SK-N-SH (cell line): ENCODE results near the gene FTO.

Source experiments
- CTCF ChIP-seq: fragments of 200-600 bp; sonication (generic); IDR thresholded peaks from 2 replicates; pipeline ENCODE4 v1.6.1; 2017; ENCODE audit warnings: antibody characterized with exemption, mild to moderate bottlenecking, moderate library complexity
- FOXM1 ChIP-seq: IDR thresholded peaks from 2 replicates; pipeline ENCODE4 v1.4.0; 2012; ENCODE audit warnings: low read depth, mild to moderate bottlenecking
- GABPA ChIP-seq: IDR thresholded peaks from 2 replicates; pipeline ENCODE4 v1.4.0; 2012; ENCODE audit warnings: low read depth, mild to moderate bottlenecking
- POLR2AphosphoS5 ChIP-seq: IDR thresholded peaks from 2 replicates; pipeline ENCODE4 v1.6.1; 2012; ENCODE audit warnings: low read depth, low read length
- RCOR1 ChIP-seq: fragments of 150-350 bp; IDR thresholded peaks from 2 replicates; pipeline ENCODE4 v1.6.1; 2017; ENCODE audit warnings: antibody characterized with exemption, low read length
- TAF1 ChIP-seq: IDR thresholded peaks from 2 replicates; pipeline ENCODE4 v1.6.1; 2012; ENCODE audit warnings: low read depth, mild to moderate bottlenecking, low read length, moderate library complexity, borderline replicate concordance
- USF1 ChIP-seq: IDR thresholded peaks from 2 replicates; pipeline ENCODE4 v1.4.0; 2012; ENCODE audit warnings: low read depth, borderline replicate concordance

GRCh38 chr16:53814801-53815200 is 110.8 kb downstream of the FTO start:
- no peak for TF ChIP-seq TAF1
- no peak for TF ChIP-seq USF1
- no peak for TF ChIP-seq CTCF
- no peak for TF ChIP-seq GABPA
- TF ChIP-seq FOXM1 = no peak
- no peak for TF ChIP-seq POLR2AphosphoS5
- TF ChIP-seq RCOR1 = no peak
